MV-4-11 (cell line): ENCODE measurements around the gene MAN2B2.

Source experiments
- DNase-seq: peaks from one replicate; lab custom pipeline; 2025; lab: John Stamatoyannopoulos, UW

The MAN2B2 gene

GRCh38 chr4:6595897-6596537 is 21.0 kb downstream of the MAN2B2 start:
- no peak for DNase-seq

GRCh38 chr4:6596948-6597347 is 22.0 kb downstream of the MAN2B2 start:
- no peak for DNase-seq

GRCh38 chr4:6598127-6598526 is 23.1 kb downstream of the MAN2B2 start:
- no peak for DNase-seq

GRCh38 chr4:6598641-6599040 is 23.7 kb downstream of the MAN2B2 start:
- DNase-seq = no peak

GRCh38 chr4:6601661-6602250 is 26.8 kb downstream of the MAN2B2 start:
- peak; percentile 26 for DNase-seq

GRCh38 chr4:6602289-6602688 is 27.3 kb downstream of the MAN2B2 start:
- DNase-seq = no peak

- no peak for DNase-seq
Observed at GRCh38 chr4:6603128-6603527, 28.1 kb downstream of the MAN2B2 start.

- no peak for DNase-seq
Observed at GRCh38 chr4:6605114-6605513, 30.1 kb downstream of the MAN2B2 start.

GRCh38 chr4:6605605-6606004 is 30.6 kb downstream of the MAN2B2 start:
- DNase-seq = no peak

- peak; percentile 33 for DNase-seq
Observed at GRCh38 chr4:6606465-6607235, 31.7 kb downstream of the MAN2B2 start.

- DNase-seq = peak; percentile 17
Observed at GRCh38 chr4:6607368-6608055, 32.5 kb downstream of the MAN2B2 start.

- no peak for DNase-seq
Observed at GRCh38 chr4:6608758-6609414, 33.9 kb downstream of the MAN2B2 start.

- DNase-seq = no peak
Observed at GRCh38 chr4:6609415-6610079, 34.6 kb downstream of the MAN2B2 start.

GRCh38 chr4:6610856-6611430 is 36.0 kb downstream of the MAN2B2 start:
- DNase-seq = no peak

- no peak for DNase-seq
Observed at GRCh38 chr4:6612961-6613675, 38.1 kb downstream of the MAN2B2 start.

GRCh38 chr4:6613676-6614651 is 39.0 kb downstream of the MAN2B2 start:
- no peak for DNase-seq

- DNase-seq = no peak
Observed at GRCh38 chr4:6614701-6615230, 39.8 kb downstream of the MAN2B2 start.

- DNase-seq = no peak
Observed at GRCh38 chr4:6616087-6616995, 41.4 kb downstream of the MAN2B2 start.
